Loucy (cell line): ENCODE measurements around the gene HS6ST2.
"Not testable (repeated sequence)": the region's sequence is repeated elsewhere in the genome, so short reads cannot be mapped to it uniquely, and the experiment has no call there.

ENCODE experiments used
- H2AFZ ChIP-seq: fragments of 200-600 bp; sonication (generic); 2 replicates; pipeline ENCODE4 v1.6.0; 2016; ENCODE audit warnings: antibody characterized with exemption, mild to moderate bottlenecking, low read length, moderate library complexity
- H3F3A ChIP-seq: fragments of 200-600 bp; 2 replicates; pipeline ENCODE4 v1.6.0; 2016; ENCODE audit warnings: antibody characterized with exemption, low read depth, mild to moderate bottlenecking
- H3K27me3 ChIP-seq: fragments of 200-600 bp; sonication (generic); 2 replicates; pipeline ENCODE4 v1.6.1; 2014; ENCODE audit warnings: low read length, mild to moderate bottlenecking; ENCODE audit not compliant: insufficient read depth, poor library complexity, severe bottlenecking
- H3K36me3 ChIP-seq: fragments of 200-600 bp; sonication (generic); 2 replicates; pipeline ENCODE4 v1.6.1; 2016; ENCODE audit warnings: low read length; ENCODE audit not compliant: insufficient read depth
- H3K4me1 ChIP-seq: fragments of 200-600 bp; sonication (generic); 2 replicates; pipeline ENCODE4 v1.5.1; 2014; ENCODE audit warnings: low read length, mild to moderate bottlenecking; ENCODE audit not compliant: insufficient read depth, poor library complexity, severe bottlenecking
- H3K4me2 ChIP-seq: fragments of 200-600 bp; sonication (generic); 2 replicates; pipeline ENCODE4 v1.6.0; 2014; ENCODE audit warnings: antibody characterized with exemption, low read length, low read depth, mild to moderate bottlenecking; ENCODE audit not compliant: poor library complexity, severe bottlenecking
- H3K4me3 ChIP-seq: fragments of 200-600 bp; sonication (generic); 2 replicates; pipeline ENCODE4 v1.5.1; 2014; ENCODE audit warnings: low read length, mild to moderate bottlenecking, mixed read lengths; ENCODE audit not compliant: poor library complexity, severe bottlenecking
- H3K79me2 ChIP-seq: fragments of 200-600 bp; sonication (generic); 2 replicates; pipeline ENCODE4 v1.6.1; 2014; ENCODE audit warnings: low read length; ENCODE audit not compliant: insufficient read depth
- H3K9ac ChIP-seq: fragments of 200-600 bp; sonication (generic); 2 replicates; pipeline ENCODE4 v1.6.0; 2014; ENCODE audit warnings: mild to moderate bottlenecking, low read depth, low read length, moderate library complexity; ENCODE audit not compliant: poor library complexity, severe bottlenecking
- H3K9me2 ChIP-seq: fragments of 200-600 bp; sonication (generic); replicated peaks from 2 replicates; pipeline ENCODE4 v1.6.1; 2016; ENCODE audit warnings: low read depth, low read length, mixed read lengths
- H3K9me3 ChIP-seq: fragments of 200-600 bp; sonication (generic); 2 replicates; pipeline ENCODE4 v1.6.1; 2014; ENCODE audit warnings: mild to moderate bottlenecking, antibody characterized with exemption, low read length, low read depth; ENCODE audit not compliant: insufficient read depth
- H4K20me1 ChIP-seq: fragments of 200-600 bp; sonication (generic); 2 replicates; pipeline ENCODE4 v1.6.0; 2014; ENCODE audit warnings: antibody characterized with exemption, low read length, mild to moderate bottlenecking; ENCODE audit not compliant: insufficient read depth, poor library complexity, severe bottlenecking
- EZH2phosphoT487 ChIP-seq: fragments of 200-600 bp; IDR thresholded peaks from 2 replicates; pipeline ENCODE4 v1.6.1; 2018; ENCODE audit warnings: antibody characterized with exemption, mild to moderate bottlenecking, moderate library complexity, borderline replicate concordance
- TF ChIP-seq, protein P1 (sequence below): fragments of 200-600 bp; sonication (generic); conservative IDR thresholded peaks from 2 replicates; pipeline ENCODE4 v1.5.1; 2014; ENCODE audit warnings: mild to moderate bottlenecking, antibody characterized with exemption, low read length

The HS6ST2 gene

DNA sequence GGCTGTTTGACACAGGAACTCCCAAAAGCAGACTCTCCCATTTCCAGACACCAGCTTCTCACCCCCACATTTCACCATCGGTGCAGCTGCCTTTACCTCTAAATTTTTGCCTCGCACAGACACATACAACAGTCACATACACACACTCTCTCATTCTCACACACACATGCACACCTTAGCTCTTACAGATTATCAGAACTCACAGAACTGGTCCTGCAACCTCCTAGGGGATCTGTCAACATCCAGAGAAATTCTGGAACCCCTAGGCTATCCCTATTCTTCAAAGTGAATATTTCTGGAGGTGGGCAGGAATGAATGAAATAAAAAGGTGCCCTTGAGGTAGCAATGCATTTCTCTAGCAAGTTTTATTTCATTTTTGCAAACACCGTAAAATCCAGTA, 4.1 kb downstream of the HS6ST2 start:
- peaks cover 3% of the 10 kb centered on the region for H3K4me1 ChIP-seq
- peaks cover 6% of the 10 kb centered on the region for H3K27me3 ChIP-seq
- H3K9me2 ChIP-seq: no peaks in the 10 kb centered on the region
- no peaks in the 10 kb centered on the region for H3F3A ChIP-seq
- H3K79me2 ChIP-seq: no peaks in the 10 kb centered on the region
- no peaks in the 10 kb centered on the region for H3K9me3 ChIP-seq
- H3K4me2 ChIP-seq: no peak overlapping the region
- no peak overlapping the region for H2AFZ ChIP-seq
- H3K4me3 ChIP-seq: no peak overlapping the region
- no peaks in the 10 kb centered on the region for H3K36me3 ChIP-seq
- H4K20me1 ChIP-seq: no peaks in the 10 kb centered on the region
- no peak overlapping the region for H3K9ac ChIP-seq
- TF ChIP-seq, protein P1, sequence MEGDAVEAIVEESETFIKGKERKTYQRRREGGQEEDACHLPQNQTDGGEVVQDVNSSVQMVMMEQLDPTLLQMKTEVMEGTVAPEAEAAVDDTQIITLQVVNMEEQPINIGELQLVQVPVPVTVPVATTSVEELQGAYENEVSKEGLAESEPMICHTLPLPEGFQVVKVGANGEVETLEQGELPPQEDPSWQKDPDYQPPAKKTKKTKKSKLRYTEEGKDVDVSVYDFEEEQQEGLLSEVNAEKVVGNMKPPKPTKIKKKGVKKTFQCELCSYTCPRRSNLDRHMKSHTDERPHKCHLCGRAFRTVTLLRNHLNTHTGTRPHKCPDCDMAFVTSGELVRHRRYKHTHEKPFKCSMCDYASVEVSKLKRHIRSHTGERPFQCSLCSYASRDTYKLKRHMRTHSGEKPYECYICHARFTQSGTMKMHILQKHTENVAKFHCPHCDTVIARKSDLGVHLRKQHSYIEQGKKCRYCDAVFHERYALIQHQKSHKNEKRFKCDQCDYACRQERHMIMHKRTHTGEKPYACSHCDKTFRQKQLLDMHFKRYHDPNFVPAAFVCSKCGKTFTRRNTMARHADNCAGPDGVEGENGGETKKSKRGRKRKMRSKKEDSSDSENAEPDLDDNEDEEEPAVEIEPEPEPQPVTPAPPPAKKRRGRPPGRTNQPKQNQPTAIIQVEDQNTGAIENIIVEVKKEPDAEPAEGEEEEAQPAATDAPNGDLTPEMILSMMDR: no peak
- TF ChIP-seq EZH2phosphoT487: no peak

DNA sequence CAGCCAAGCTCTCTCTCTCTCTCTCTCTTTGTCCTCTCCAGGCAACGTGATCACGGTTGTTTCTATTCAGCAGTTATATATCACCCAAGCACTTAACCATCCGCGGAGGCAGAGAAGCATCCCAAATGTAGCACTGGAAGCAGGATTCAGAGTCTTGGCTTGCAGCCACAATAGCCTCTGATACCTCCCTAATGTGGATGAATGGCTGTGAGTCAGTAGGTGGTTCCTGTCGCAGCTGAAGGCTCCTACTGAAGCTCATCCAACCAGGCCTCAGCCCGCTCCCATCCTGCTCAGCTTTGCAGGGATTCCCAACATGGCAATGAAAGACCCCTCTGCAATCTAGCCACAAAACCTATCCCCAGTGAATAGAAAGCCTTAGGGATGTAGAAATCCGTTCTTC, 5.1 kb downstream of the HS6ST2 start:
- Histone ChIP-seq H3K36me3 (no peaks in the 10 kb centered on the region), H2AFZ (no peak overlapping the region), H3F3A (no peaks in the 10 kb centered on the region), H3K4me1 (peaks cover 3% of the 10 kb centered on the region), H3K4me3 (no peak overlapping the region), H3K9ac (no peak overlapping the region), H3K9me3 (no peaks in the 10 kb centered on the region), H3K79me2 (no peaks in the 10 kb centered on the region), H4K20me1 (no peaks in the 10 kb centered on the region), H3K27me3 (peaks cover 6% of the 10 kb centered on the region), H3K4me2 (no peak overlapping the region), H3K9me2 (no peaks in the 10 kb centered on the region)
- TF ChIP-seq EZH2phosphoT487: no peak
- TF ChIP-seq, protein P1: no peak

DNA sequence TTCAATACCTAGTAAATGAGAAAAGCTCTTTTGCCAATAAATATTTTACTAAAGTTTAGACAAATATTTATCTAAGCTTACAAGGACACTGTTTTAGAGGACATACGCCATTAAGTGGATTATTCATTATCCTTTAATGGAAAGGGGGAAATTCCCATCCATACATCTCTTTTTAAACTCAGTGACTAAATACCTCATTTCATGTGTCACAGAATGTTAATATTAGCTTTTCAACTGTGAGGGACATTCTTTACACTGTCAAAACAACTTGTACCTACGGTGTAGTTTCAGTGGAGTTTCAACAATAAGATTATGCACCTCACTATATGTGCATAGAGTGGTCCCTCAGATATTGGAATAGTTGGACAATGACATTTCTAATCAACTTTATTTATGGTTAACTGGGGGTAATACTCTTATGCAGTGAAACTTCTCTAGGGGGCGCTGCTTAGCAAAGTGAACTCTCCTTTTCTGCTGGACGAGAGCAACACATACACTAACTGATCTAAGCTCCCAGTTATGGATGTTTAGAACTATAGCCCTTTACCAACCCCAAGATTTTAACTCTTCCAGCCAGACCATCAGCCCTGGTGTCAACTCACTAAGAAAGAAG, 9.7 kb downstream of the HS6ST2 start:
- Histone ChIP-seq H3F3A (no peaks in the 10 kb centered on the region), H2AFZ (no peak overlapping the region), H4K20me1 (no peaks in the 10 kb centered on the region), H3K4me2 (no peak overlapping the region), H3K4me1 (peaks cover 3% of the 10 kb centered on the region), H3K4me3 (no peak overlapping the region), H3K79me2 (no peaks in the 10 kb centered on the region), H3K9ac (no peak overlapping the region), H3K9me3 (no peaks in the 10 kb centered on the region), H3K36me3 (no peaks in the 10 kb centered on the region), H3K9me2 (no peaks in the 10 kb centered on the region), H3K27me3 (no peaks in the 10 kb centered on the region)
- TF ChIP-seq, protein P1: peak; percentile 65
- no peak for TF ChIP-seq EZH2phosphoT487

DNA sequence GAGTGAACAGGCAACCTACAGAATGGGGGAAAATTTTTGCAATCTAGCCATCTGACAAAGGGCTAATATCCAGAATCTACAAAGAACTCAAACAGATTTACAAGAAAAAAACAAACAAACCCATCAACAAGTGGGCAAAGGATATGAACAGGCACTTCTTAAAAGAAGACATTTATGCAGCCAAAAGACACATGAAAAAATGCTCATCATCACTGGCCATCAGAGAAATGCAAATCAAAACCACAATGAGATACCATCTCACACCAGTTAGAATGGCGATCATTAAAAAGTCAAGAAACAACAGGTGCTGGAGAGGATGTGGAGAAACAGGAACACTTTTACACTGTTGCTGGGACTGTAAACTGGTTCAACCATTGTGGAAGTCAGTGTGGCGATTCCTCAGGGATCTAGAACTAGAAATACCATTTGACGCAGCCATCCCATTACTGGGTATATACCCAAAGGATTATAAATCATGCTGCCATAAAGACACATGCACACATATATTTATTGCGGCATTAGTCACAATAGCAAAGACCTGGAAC, 13.3 kb downstream of the HS6ST2 start:
- H3K36me3 ChIP-seq, H3K9me2 ChIP-seq, H3K4me1 ChIP-seq, H3K4me2 ChIP-seq, H3K9me3 ChIP-seq, H3K4me3 ChIP-seq, H2AFZ ChIP-seq, H3K9ac ChIP-seq, H3K27me3 ChIP-seq, H3K79me2 ChIP-seq, H3F3A ChIP-seq, H4K20me1 ChIP-seq: not testable (repeated sequence)
